Lung (tissue), 12 donors: ENCODE results near the gene DUSP7. TPM values are rescaled to one million over a fixed set of nuclear protein-coding genes. Genes with fewer than 3 reads are reported as not detected.

ENCODE experiments used
- ATAC-seq: fragments of 200-7000 bp; cut with Tn5 transposase; one replicate; pipeline ENCODE4 v1.9.1; 2020; ENCODE audit warnings: moderate number of reproducible peaks; ENCODE audit not compliant: insufficient read depth, low FRiP score
- DNase-seq, 3 donors: peaks; one replicate each; pipeline ENCODE4 v3.0.0-alpha.2; 2013 to 2017
- H3K27ac ChIP-seq, 2 donors: one replicate each; pipeline ENCODE4 v1.5.1; 2013; ENCODE audit warnings: mild to moderate bottlenecking in 2 of 2, moderate library complexity in 2 of 2, control low read depth in 1 of 2, inconsistent platforms in 1 of 2, low read depth in 1 of 2, low read length in 1 of 2
- H3K27me3 ChIP-seq, 3 donors: one replicate each; pipeline ENCODE4 v1.5.1; 2013; ENCODE audit warnings: low read length in 2 of 3; ENCODE audit not compliant: control insufficient read depth in 3 of 3, insufficient read depth in 3 of 3
- H3K36me3 ChIP-seq, 4 donors: one replicate each; pipeline ENCODE4 v1.5.1; 2013; ENCODE audit warnings: low read length in 4 of 4, mild to moderate bottlenecking in 1 of 4, moderate library complexity in 1 of 4; ENCODE audit not compliant: control insufficient read depth in 4 of 4, insufficient read depth in 4 of 4
- H3K4me1 ChIP-seq, 5 donors: one replicate each; pipeline ENCODE4 v1.5.1; 2013; ENCODE audit warnings: low read length in 5 of 5, mild to moderate bottlenecking in 2 of 5, moderate library complexity in 1 of 5; ENCODE audit not compliant: control insufficient read depth in 5 of 5, insufficient read depth in 5 of 5
- H3K4me3 ChIP-seq: one replicate; pipeline ENCODE4 v1.5.1; 2013; ENCODE audit warnings: mild to moderate bottlenecking, control low read depth, moderate library complexity
- H3K9ac ChIP-seq, 2 donors: one replicate each; pipeline ENCODE4 v1.5.1; 2013; ENCODE audit warnings: low read length in 2 of 2, control low read depth in 1 of 2; ENCODE audit not compliant: insufficient read depth in 1 of 2
- H3K9me3 ChIP-seq, 4 donors: one replicate each; pipeline ENCODE4 v1.5.1; 2013; ENCODE audit warnings: low read length in 3 of 4, mild to moderate bottlenecking in 1 of 4, moderate library complexity in 1 of 4; ENCODE audit not compliant: control insufficient read depth in 4 of 4, insufficient read depth in 3 of 4
- WGBS, 2 donors: extraction: QIAGEN DNeasy Blood & Tissue Kit; methylation state at CpG; one replicate each; pipeline ENCODE4 v1.1.7; 2013; 5-methylcytosine and 5-hydroxymethylcytosine counted together
- polyA plus RNA-seq, 2 donors: library from polyadenylated mRNA; stranded (reverse); fragments of 200-250 nt; gene quantifications; one replicate each; pipeline ENCODE4 v1.2.1, GENCODE V29; 2013
- total RNA-seq, 2 donors: library from RNA; depleted of rRNA in 1 of 2; stranded (reverse); fragments of >200 nt in 1 of 2; gene quantifications; one replicate each; pipeline ENCODE4 v1.2.1, GENCODE V29; 2014 to 2021
- TF ChIP-seq, protein P1 (sequence below): IDR thresholded peaks from 2 replicates; pipeline ENCODE4 v1.5.1; 2012; ENCODE audit warnings: mild to moderate bottlenecking; ENCODE audit errors: control extremely low read depth, extremely low read depth
- donor health status: control.
- donor health status: control.
- donor health status: Bipolar disorder and iron deficiency.
- donor health status: healthy.
- donor health status: DM: yes; HTN: yes; CAD: no.

DUSP7 gene
- total and polyA plus RNA-seq, 4 donors: 10.2 to 36.2 (median 20.9) TPM

GRCh38 chr3:52063026-52063723 is 6.8 kb upstream of the DUSP7 start:
- TF ChIP-seq, protein P1, sequence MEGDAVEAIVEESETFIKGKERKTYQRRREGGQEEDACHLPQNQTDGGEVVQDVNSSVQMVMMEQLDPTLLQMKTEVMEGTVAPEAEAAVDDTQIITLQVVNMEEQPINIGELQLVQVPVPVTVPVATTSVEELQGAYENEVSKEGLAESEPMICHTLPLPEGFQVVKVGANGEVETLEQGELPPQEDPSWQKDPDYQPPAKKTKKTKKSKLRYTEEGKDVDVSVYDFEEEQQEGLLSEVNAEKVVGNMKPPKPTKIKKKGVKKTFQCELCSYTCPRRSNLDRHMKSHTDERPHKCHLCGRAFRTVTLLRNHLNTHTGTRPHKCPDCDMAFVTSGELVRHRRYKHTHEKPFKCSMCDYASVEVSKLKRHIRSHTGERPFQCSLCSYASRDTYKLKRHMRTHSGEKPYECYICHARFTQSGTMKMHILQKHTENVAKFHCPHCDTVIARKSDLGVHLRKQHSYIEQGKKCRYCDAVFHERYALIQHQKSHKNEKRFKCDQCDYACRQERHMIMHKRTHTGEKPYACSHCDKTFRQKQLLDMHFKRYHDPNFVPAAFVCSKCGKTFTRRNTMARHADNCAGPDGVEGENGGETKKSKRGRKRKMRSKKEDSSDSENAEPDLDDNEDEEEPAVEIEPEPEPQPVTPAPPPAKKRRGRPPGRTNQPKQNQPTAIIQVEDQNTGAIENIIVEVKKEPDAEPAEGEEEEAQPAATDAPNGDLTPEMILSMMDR: no peak
- no peaks in the 10 kb centered on the region for H3K9me3 ChIP-seq
- no peaks in the 10 kb centered on the region for H3K27me3 ChIP-seq
- WGBS, 2 donors: 82 to 86% methylated on average over 14 of the region's 14 CpGs
- no peak overlapping the region for H3K9ac ChIP-seq
- no peak for DNase-seq
- peaks cover 0 to 17% (median 0%) of the 10 kb centered on the region in 5 donors for H3K4me1 ChIP-seq
- ATAC-seq: no peak
- H3K4me3 ChIP-seq: no peak overlapping the region
- no peak overlapping the region for H3K27ac ChIP-seq
- no peaks in the 10 kb centered on the region for H3K36me3 ChIP-seq

DNA sequence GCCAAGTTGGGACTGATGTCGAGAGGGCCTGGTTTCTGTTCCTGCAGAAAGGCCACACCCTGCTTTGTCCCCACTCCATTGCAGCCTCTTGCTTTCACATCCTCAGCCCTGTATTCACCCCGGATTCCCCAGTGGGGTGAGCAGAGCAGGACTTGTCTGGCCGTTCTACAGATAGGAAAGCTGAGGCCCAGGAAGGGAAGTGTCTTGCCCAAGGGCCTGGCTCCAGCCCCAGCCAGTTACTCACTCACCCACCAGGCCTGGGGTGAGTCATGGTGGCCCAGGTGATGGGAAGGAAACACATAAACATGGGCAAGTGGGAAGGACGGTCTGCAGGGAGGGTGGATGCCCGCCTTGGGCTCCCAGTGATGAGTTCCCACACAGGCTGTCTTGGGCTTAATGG is 6.1 kb upstream of the DUSP7 start:
- DNase-seq (no peak), ATAC-seq (peak; percentile 35)
- 45 to 60% methylated on average over 5 of the region's 5 CpGs for WGBS, 2 donors
- no peak overlapping the region for H3K9ac ChIP-seq
- no peaks in the 10 kb centered on the region for H3K27me3 ChIP-seq
- H3K4me1 ChIP-seq: peaks cover 0 to 20% (median 0%) of the 10 kb centered on the region in 5 donors
- H3K36me3 ChIP-seq: no peaks in the 10 kb centered on the region
- H3K27ac ChIP-seq: no peak overlapping the region
- no peaks in the 10 kb centered on the region for H3K9me3 ChIP-seq
- no peak overlapping the region for H3K4me3 ChIP-seq
- TF ChIP-seq, protein P1: no peak

DNA sequence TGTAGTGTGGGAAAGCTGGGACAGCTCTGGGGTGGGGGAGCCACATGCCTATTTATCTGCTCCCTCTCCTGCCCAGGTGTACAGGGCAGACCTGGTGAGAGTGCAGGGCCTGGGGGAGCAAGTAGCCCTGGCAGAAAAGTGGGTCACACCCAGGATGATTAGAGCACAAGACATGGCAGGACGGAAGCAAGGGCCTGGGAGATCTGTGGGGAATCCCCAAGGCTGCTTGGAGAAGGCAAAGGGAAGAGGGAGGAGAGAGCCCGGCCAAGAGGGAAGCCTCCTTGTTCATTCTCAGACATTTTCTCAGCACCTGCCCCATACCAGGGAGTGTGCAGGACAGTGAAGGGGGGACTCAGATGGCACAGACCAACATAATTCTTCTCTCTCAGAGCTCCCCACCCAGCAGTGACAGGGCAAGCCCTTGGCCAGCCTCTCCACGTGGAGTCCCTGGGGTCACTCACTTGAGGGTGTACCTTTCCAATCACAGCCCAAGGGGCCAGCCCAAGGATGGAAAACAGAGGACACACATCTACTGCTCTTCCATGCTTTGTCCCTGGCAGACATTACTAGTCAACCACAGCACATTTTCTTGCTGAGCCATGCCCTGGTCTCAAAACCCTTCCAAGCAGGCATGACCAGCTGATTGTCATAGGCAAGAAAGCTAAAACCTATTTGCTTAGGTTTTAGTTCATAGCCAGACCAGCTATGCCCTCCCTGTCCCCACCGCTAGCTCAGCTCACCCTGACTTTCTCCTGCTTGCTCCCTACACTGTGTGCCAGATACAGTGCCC is 4.9 kb upstream of the DUSP7 start:
- peaks cover 0 to 21% (median 6%) of the 10 kb centered on the region in 5 donors for H3K4me1 ChIP-seq
- H3K27ac ChIP-seq: no peak overlapping the region
- no peak for DNase-seq
- no peak overlapping the region for H3K9ac ChIP-seq
- H3K9me3 ChIP-seq: no peaks in the 10 kb centered on the region
- WGBS, 2 donors: 69 to 73% methylated on average over 4 of the region's 4 CpGs
- no peaks in the 10 kb centered on the region for H3K36me3 ChIP-seq
- no peak for ATAC-seq
- TF ChIP-seq, protein P1: no peak
- no peaks in the 10 kb centered on the region for H3K27me3 ChIP-seq
- H3K4me3 ChIP-seq: no peak overlapping the region
